Measurements from ENCODE around the gene CRYBA2. TPM values are rescaled to one million over a fixed set of nuclear protein-coding genes. Genes with fewer than 3 reads are reported as not detected.
A peak's percentile ranks its signal among the peaks of the same experiment; 100 is the strongest.

Gene CRYBA2
- total and polyA plus RNA-seq, 2 donors (not counting 3 experiments of a cell fraction or from before 2014, with no cell fraction given), result not detected

GRCh38 chr2:218944759-218945404 lies 48.3 kb downstream of the CRYBA2 start:
- H3K79me2 ChIP-seq (ENCODE audit: control insufficient read depth, insufficient read depth, low read length), result no peaks in the 10 kb centered on the region
- TF ChIP-seq CTCF (IDR thresholded peaks at IDR 0.05; ENCODE audit: extremely low read depth in 1 of 2, insufficient read depth in 1 of 2, low read depth in 1 of 2, low read length in 2 of 2) (no peak), POLR2A (IDR thresholded peaks at IDR 0.05; ENCODE audit: low read depth, low read length) (no peak), JUN (IDR thresholded peaks at IDR 0.05; ENCODE audit: borderline replicate concordance, insufficient read depth, insufficient read length, low read depth) (no peak), FOS (IDR thresholded peaks at IDR 0.05; ENCODE audit: borderline replicate concordance, insufficient read depth, low read length) (no peak), MYC (IDR thresholded peaks at IDR 0.05; ENCODE audit: low read depth, low read length) (no peak), EZH2 (IDR thresholded peaks at IDR 0.05; ENCODE audit: borderline replicate concordance, low read depth, low read length, severe bottlenecking) (no peak), POLR2AphosphoS5 (IDR thresholded peaks at IDR 0.05; ENCODE audit: insufficient read depth, low read depth, low read length) (no peak)
- H3K4me1 ChIP-seq (ENCODE audit: control insufficient read depth, extremely low read depth, insufficient read depth, low read length), result no peaks in the 10 kb centered on the region
- H3K4me3 ChIP-seq (replicated peaks in 1 of 3; ENCODE audit: insufficient read depth in 1 of 3, low read depth in 1 of 3, low read length in 3 of 3), result no peak overlapping the region
- no peak overlapping the region for H3K4me2 ChIP-seq (ENCODE audit: insufficient read depth, low read length)
- H4K20me1 ChIP-seq (replicated peaks; ENCODE audit: control insufficient read depth, extremely low read depth, insufficient read depth, low read length), result no peaks in the 10 kb centered on the region
- H3K27me3 ChIP-seq (ENCODE audit: control insufficient read depth in 2 of 2, insufficient read depth in 2 of 2, low read length in 2 of 2), result peaks cover 2 to 8% of the 10 kb centered on the region in 2 experiments
- H3K9me1 ChIP-seq (replicated peaks; ENCODE audit: control insufficient read depth, extremely low read depth, insufficient read depth, low read length), result no peaks in the 10 kb centered on the region
- FAIRE-seq (no peak), DNase-seq (ENCODE audit: low read depth, low spot score) (no peak)
- no TSS peak for BruUV-seq (replicated peaks)
- no peak overlapping the region for H3K9ac ChIP-seq (replicated peaks; ENCODE audit: extremely low read depth, insufficient read depth, low read length)
- H3K9me3 ChIP-seq (replicated peaks; ENCODE audit: control insufficient read depth, insufficient read depth, low read length), result no peaks in the 10 kb centered on the region
- CTCF ChIA-PET, result interaction anchor here (1.0 to 1.7 kb wide), 2 partner anchors 47 to 68 kb away, joined by 5 to 7 read pairs; no protein-coding TSS in a partner anchor
- POLR2A ChIA-PET, result no interaction called here
- dilution Hi-C loops (cut with MboI; ENCODE audit: extremely low pct_ligation_motif_present, low sequenced_read_pairs), result no loop called here
- H2AFZ ChIP-seq (ENCODE audit: low read depth, low read length), result no peak overlapping the region
- no peaks in the 10 kb centered on the region for H3K36me3 ChIP-seq (ENCODE audit: control insufficient read depth in 2 of 2, extremely low read depth in 1 of 2, insufficient read depth in 2 of 2, low read length in 2 of 2)
- no peak overlapping the region for H3K27ac ChIP-seq (ENCODE audit: insufficient read depth, low read depth, low read length)
- intact Hi-C loops (cut with micrococcal nuclease), result no loop called here

MicroRNA genes within 50 kb of the gene (microRNA counts, 767-probe panel; counts per million panel counts)
- 723 counts per million, percentile 96 among the panel's probes with 10 or more counts for microRNA hsa-miR-375

Small RNA genes lying within 50 kb of the gene (microRNA-seq; reads per million reads assigned to microRNA genes)
- gene MIR375 (ENCODE audit: borderline number of aligned reads, borderline replicate concordance), result 1.9 reads per million

Small RNA genes lying within 50 kb of the gene (small RNA-seq; reads per million reads assigned to genes)
- not detected for gene MIR375 (ENCODE audit: insufficient read depth, insufficient read length, low read depth, low replicate concordance)

Other genes starting within 250 kb of the CRYBA2 start
- 12.6 and 15.1 TPM in 2 replicates for gene CYP27A1, start 211.3 kb downstream of the CRYBA2 start, total RNA-seq
- 30.3 and 34.9 TPM in 2 replicates for gene CYP27A1, start 211.3 kb downstream of the CRYBA2 start, polyA plus RNA-seq
- gene PRKAG3, start 161.6 kb downstream of the CRYBA2 start, total RNA-seq, result not detected in 2 replicates
- gene PRKAG3, start 161.6 kb downstream of the CRYBA2 start, polyA plus RNA-seq, result not detected in 2 replicates
- gene WNT6, start 133.6 kb downstream of the CRYBA2 start, total RNA-seq, result not detected in 2 replicates
- not detected in 2 replicates for gene WNT6, start 133.6 kb downstream of the CRYBA2 start, polyA plus RNA-seq
- not detected in 2 replicates for gene WNT10A, start 112.6 kb downstream of the CRYBA2 start, total RNA-seq
- gene WNT10A, start 112.6 kb downstream of the CRYBA2 start, polyA plus RNA-seq, result not detected in 2 replicates
- not detected in 2 replicates for gene CDK5R2, start 33.8 kb downstream of the CRYBA2 start, total RNA-seq
- gene CDK5R2, start 33.8 kb downstream of the CRYBA2 start, polyA plus RNA-seq, result 0.03 TPM in 1 of 2 replicates, not detected in the other
- not detected in 2 replicates for gene FEV, start 8.2 kb downstream of the CRYBA2 start, total RNA-seq
- not detected in 2 replicates for gene FEV, start 8.2 kb downstream of the CRYBA2 start, polyA plus RNA-seq
- gene CFAP65, start 48.1 kb upstream of the CRYBA2 start, total RNA-seq, result not detected in 2 replicates
- 0.03 TPM in 1 of 2 replicates, not detected in the other for gene CFAP65, start 48.1 kb upstream of the CRYBA2 start, polyA plus RNA-seq
- 0.37 TPM in 1 of 2 replicates, not detected in the other for gene IHH, start 67.5 kb upstream of the CRYBA2 start, total RNA-seq
- 0.03 TPM in 1 of 2 replicates, not detected in the other for gene IHH, start 67.5 kb upstream of the CRYBA2 start, polyA plus RNA-seq
- gene NHEJ1, start 167.4 kb upstream of the CRYBA2 start, total RNA-seq, result 12.1 and 12.9 TPM in 2 replicates
- gene NHEJ1, start 167.4 kb upstream of the CRYBA2 start, polyA plus RNA-seq, result 11.9 and 12.8 TPM in 2 replicates
- gene SLC23A3, start 176.6 kb upstream of the CRYBA2 start, total RNA-seq, result 5.2 and 7.1 TPM in 2 replicates
- gene SLC23A3, start 176.6 kb upstream of the CRYBA2 start, polyA plus RNA-seq, result 2.7 and 3.2 TPM in 2 replicates
- 41.0 and 44.0 TPM in 2 replicates for gene CNPPD1, start 183.5 kb upstream of the CRYBA2 start, total RNA-seq
- 51.1 and 55.7 TPM in 2 replicates for gene CNPPD1, start 183.5 kb upstream of the CRYBA2 start, polyA plus RNA-seq
- 58.2 and 59.5 TPM in 2 replicates for gene RETREG2, start 184.9 kb upstream of the CRYBA2 start, total RNA-seq
- gene RETREG2, start 184.9 kb upstream of the CRYBA2 start, polyA plus RNA-seq, result 68.1 and 76.1 TPM in 2 replicates
- 23.3 and 24.0 TPM in 2 replicates for gene ZFAND2B, start 213.4 kb upstream of the CRYBA2 start, total RNA-seq
- gene ZFAND2B, start 213.4 kb upstream of the CRYBA2 start, polyA plus RNA-seq, result 52.0 and 52.9 TPM in 2 replicates
- 26.6 and 32.5 TPM in 2 replicates for gene ABCB6, start 225.5 kb upstream of the CRYBA2 start, total RNA-seq
- 25.7 and 35.1 TPM in 2 replicates for gene ABCB6, start 225.5 kb upstream of the CRYBA2 start, polyA plus RNA-seq
- 62.2 and 65.5 TPM in 2 replicates for gene ATG9A, start 236.2 kb upstream of the CRYBA2 start, total RNA-seq
- 95.0 and 110 TPM in 2 replicates for gene ATG9A, start 236.2 kb upstream of the CRYBA2 start, polyA plus RNA-seq
- 34.0 and 36.2 TPM in 2 replicates for gene ANKZF1, start 236.4 kb upstream of the CRYBA2 start, total RNA-seq
- 23.4 and 26.5 TPM in 2 replicates for gene ANKZF1, start 236.4 kb upstream of the CRYBA2 start, polyA plus RNA-seq